GM12872 (cell line): Measurements from ENCODE around the gene NSUN4.

Experiments used
- TF ChIP-seq, protein P1 (sequence below): IDR thresholded peaks from 3 replicates; pipeline ENCODE4 v1.5.1; 2011; ENCODE audit warnings: low read depth, mild to moderate bottlenecking, low read length, moderate library complexity; ENCODE audit not compliant: insufficient read depth

Gene NSUN4

DNA sequence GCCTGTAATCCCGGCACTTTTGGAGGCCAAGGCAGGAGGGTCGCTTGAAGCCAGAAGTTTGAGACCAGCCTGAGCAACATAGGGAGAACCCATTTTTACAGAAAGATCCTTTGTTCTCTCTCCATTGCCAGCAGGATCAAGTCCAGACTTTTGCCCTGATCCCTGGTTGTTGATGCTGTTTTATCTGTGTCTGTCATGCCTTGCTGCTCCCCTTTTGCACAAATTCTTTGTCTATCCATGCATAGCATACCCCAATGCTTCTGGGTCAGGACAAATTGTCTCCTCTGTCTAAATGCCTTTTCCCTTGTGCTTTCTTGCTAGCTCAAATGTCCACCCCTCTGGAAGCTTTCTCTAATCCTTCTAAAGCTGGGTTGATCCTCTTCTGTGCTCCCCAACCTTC is 28.2 kb downstream of the NSUN4 start:
- TF ChIP-seq, protein P1, sequence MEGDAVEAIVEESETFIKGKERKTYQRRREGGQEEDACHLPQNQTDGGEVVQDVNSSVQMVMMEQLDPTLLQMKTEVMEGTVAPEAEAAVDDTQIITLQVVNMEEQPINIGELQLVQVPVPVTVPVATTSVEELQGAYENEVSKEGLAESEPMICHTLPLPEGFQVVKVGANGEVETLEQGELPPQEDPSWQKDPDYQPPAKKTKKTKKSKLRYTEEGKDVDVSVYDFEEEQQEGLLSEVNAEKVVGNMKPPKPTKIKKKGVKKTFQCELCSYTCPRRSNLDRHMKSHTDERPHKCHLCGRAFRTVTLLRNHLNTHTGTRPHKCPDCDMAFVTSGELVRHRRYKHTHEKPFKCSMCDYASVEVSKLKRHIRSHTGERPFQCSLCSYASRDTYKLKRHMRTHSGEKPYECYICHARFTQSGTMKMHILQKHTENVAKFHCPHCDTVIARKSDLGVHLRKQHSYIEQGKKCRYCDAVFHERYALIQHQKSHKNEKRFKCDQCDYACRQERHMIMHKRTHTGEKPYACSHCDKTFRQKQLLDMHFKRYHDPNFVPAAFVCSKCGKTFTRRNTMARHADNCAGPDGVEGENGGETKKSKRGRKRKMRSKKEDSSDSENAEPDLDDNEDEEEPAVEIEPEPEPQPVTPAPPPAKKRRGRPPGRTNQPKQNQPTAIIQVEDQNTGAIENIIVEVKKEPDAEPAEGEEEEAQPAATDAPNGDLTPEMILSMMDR: no peak

DNA sequence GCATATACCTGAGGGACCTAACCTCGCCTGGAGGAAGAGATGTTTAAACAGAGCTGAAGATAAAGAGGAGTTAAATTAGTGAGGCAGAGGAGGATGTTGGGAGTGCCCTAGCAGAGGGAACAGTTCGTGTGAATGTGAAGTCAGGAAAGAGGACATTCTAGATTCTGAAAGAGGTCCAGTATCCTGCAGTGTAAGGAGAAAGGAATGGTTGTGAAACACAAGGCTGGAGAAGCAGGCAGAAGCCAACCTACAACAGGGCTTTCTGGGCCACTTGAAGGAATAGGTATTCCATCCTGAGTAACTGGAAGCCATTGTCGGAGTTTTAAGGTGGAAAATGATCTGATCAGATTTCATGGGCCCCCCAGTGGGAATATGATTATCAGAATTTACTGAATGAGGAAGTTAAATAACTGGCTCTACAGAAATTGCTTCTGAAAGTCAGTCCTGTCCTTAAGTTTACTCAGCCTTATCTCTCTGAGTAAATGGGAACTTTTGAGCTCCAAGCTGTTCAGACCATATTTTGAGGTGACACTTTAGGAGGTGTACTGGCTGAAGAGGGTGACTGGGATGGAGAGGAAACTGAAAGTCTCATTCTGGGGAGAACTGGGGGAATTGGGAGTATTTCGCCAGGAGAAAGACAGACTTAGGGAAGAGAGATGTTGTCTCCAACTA is 29.1 kb downstream of the NSUN4 start:
- TF ChIP-seq, protein P1: no peak

DNA sequence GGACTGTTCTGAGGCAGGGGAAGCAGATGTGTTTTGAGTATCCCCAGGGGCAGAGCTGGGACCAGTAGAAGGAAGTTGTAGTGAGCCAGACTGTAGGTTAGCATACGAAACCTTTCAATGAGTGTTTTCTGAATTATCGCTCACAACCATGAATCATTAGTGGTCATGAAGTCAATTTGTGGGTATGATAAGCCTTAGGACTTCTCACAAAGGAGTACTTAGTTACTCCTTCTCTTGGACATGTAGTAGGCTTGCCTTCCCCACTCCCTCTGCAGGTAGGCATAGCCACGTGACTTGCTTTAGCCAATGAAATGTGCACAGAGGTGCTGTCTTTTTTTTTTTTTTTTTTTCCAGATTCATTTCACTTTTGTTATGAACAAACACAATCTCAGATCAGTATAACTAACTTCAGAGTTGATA is 29.6 kb downstream of the NSUN4 start:
- TF ChIP-seq, protein P1: no peak

DNA sequence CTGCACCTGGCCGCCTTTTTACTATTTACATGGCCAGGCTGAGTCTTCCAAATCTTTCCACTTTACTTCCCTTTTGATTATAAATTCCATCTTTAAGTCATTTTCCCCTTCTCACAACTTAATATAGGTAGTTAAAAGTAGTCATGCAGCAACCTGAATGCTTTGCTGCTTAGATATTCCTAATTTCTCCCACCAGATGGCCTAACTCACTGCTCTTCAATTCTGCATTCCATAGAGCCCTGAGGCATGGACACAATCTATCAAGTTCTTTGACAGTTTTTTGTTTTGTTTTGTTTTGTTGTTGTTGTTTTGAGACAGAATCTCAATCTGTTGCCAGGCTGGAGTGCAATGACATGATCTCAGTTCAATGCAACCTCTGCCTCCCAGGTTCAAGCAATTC is 31.8 kb downstream of the NSUN4 start:
- TF ChIP-seq, protein P1: no peak

- TF ChIP-seq, protein P1: no peak
These were observed 39.4 kb downstream of the NSUN4 start for GRCh38 chr1:46379996-46380395.

DNA sequence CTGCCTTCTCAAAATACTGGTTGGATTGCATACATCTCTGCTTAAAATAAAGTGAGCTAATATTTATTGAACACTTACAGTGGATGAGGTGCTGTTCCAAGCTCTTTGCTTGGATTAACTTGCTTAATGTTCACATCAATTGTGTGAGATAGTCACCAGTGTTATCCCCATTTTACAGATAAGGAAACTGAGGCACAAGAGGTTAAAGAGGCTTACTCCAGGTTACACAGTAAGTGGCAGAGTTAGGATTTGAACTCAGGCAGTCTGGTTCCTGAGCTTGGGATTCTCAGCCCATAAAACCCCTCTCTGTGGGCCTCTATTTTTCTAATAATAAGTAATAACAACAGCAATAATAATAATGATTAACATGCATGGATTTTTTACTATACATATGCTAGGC is 39.9 kb downstream of the NSUN4 start:
- TF ChIP-seq, protein P1: no peak

- TF ChIP-seq, protein P1: no peak
These were observed 52.9 kb downstream of the NSUN4 start for GRCh38 chr1:46393510-46393909.
